Testis (tissue), 2 donors: Measurements from ENCODE around the gene ARHGEF11.

ENCODE experiments used
- CTCF ChIP-seq, 3 experiments: fragments of 450-650 bp in 2 of 3; fragments of 200-600 bp in 1 of 3; sonication (generic) in 1 of 3; IDR thresholded peaks; one replicate each; pipeline ENCODE4 v1.5.1; 2016 to 2019; ENCODE audit warnings: antibody characterized with exemption in 3 of 3, mild to moderate bottlenecking in 2 of 3, moderate library complexity in 1 of 3
- POLR2A ChIP-seq: fragments of 450-650 bp; IDR thresholded peaks from one replicate; pipeline ENCODE4 v1.6.1; 2017; ENCODE audit warnings: antibody characterized with exemption, mild to moderate bottlenecking, moderate library complexity

- TF ChIP-seq CTCF (IDR thresholded peaks at IDR 0.05) (no peak), POLR2A (no peak)
Observed at GRCh38 chr1:156912861-156913808, 132.4 kb downstream of the ARHGEF11 start.
